ENCODE data around the gene WDR72. TPM values are rescaled to one million over a fixed set of nuclear protein-coding genes. Genes with fewer than 3 reads are reported as not detected.
A peak's percentile ranks its signal among the peaks of the same experiment; 100 is the strongest.
"Not testable (repeated sequence)": the region's sequence is repeated elsewhere in the genome, so short reads cannot be mapped to it uniquely, and the experiment has no call there.

The WDR72 gene
- total RNA-seq, 6 donors from 2014 or later = 0.30 to 7.0 (median 2.5) TPM

- H3K4me3 ChIP-seq = no peak overlapping the region
- H3K9me3 ChIP-seq = no peaks in the 10 kb centered on the region
- no peak overlapping the region for H3K27ac ChIP-seq
- no peaks in the 10 kb centered on the region for H3K36me3 ChIP-seq
- 47 to 50% methylated on average over 1 of the region's 1 CpG for WGBS, 2 donors
- DNase-seq (no peak), ATAC-seq (ENCODE audit: low FRiP score in 2 of 2) (no peak)
- H3K4me1 ChIP-seq = no peaks in the 10 kb centered on the region
- TF ChIP-seq POLR2A (IDR thresholded peaks at IDR 0.05) = no peak
- no peak for TF ChIP-seq POLR2AphosphoS5 (IDR thresholded peaks at IDR 0.05)
- TF ChIP-seq CTCF (IDR thresholded peaks at IDR 0.05) = no peak
- TF ChIP-seq EP300 (IDR thresholded peaks at IDR 0.05) = no peak
- H3K27me3 ChIP-seq = no peaks in the 10 kb centered on the region
Measured at GRCh38 chr15:53694476-53694874, 65.0 kb downstream of the WDR72 start.

GRCh38 chr15:53693729-53694475 lies 65.6 kb downstream of the WDR72 start:
- no peaks in the 10 kb centered on the region for H3K4me1 ChIP-seq
- no peak overlapping the region for H3K27ac ChIP-seq
- DNase-seq (peak in 1 of 2 donors; percentile 65), ATAC-seq (ENCODE audit: low FRiP score in 2 of 2) (peak; percentile 34 to 67)
- WGBS, 2 donors = 23 to 24% methylated on average over 7 of the region's 7 CpGs
- H3K9me3 ChIP-seq = no peaks in the 10 kb centered on the region
- no peak for TF ChIP-seq POLR2AphosphoS5 (IDR thresholded peaks at IDR 0.05)
- no peak for TF ChIP-seq CTCF (IDR thresholded peaks at IDR 0.05)
- TF ChIP-seq POLR2A (IDR thresholded peaks at IDR 0.05) = no peak
- no peak for TF ChIP-seq EP300 (IDR thresholded peaks at IDR 0.05)
- no peaks in the 10 kb centered on the region for H3K36me3 ChIP-seq
- H3K27me3 ChIP-seq = no peaks in the 10 kb centered on the region
- H3K4me3 ChIP-seq = no peak overlapping the region

GRCh38 chr15:53684162-53684561 lies 75.3 kb downstream of the WDR72 start:
- DNase-seq = peak in 1 of 2 donors; percentile 36
- 87 to 90% methylated on average over 23 of the region's 23 CpGs for WGBS, 2 donors
- H3K27ac ChIP-seq; H3K4me3 ChIP-seq; H3K4me1 ChIP-seq; ATAC-seq (ENCODE audit: low FRiP score in 2 of 2); H3K9me3 ChIP-seq; H3K36me3 ChIP-seq; H3K27me3 ChIP-seq: not testable (repeated sequence)

- WGBS, 2 donors = 64 to 73% methylated on average over 5 of the region's 5 CpGs
- Histone ChIP-seq H3K36me3 (no peaks in the 10 kb centered on the region), H3K27me3 (no peaks in the 10 kb centered on the region), H3K9me3 (no peaks in the 10 kb centered on the region), H3K4me1 (no peaks in the 10 kb centered on the region), H3K27ac (no peak overlapping the region), H3K4me3 (no peak overlapping the region)
- no peak for DNase-seq
- no peak for ATAC-seq (ENCODE audit: low FRiP score in 2 of 2)
- TF ChIP-seq CTCF (IDR thresholded peaks at IDR 0.05) (no peak), POLR2AphosphoS5 (IDR thresholded peaks at IDR 0.05) (no peak), POLR2A (IDR thresholded peaks at IDR 0.05) (no peak), EP300 (IDR thresholded peaks at IDR 0.05) (no peak)
Measured at GRCh38 chr15:53681056-53681455, 78.4 kb downstream of the WDR72 start.

- Histone ChIP-seq H3K4me1 (no peaks in the 10 kb centered on the region), H3K9me3 (no peaks in the 10 kb centered on the region), H3K4me3 (no peak overlapping the region), H3K27me3 (no peaks in the 10 kb centered on the region), H3K36me3 (no peaks in the 10 kb centered on the region), H3K27ac (no peak overlapping the region)
- DNase-seq (no peak), ATAC-seq (ENCODE audit: low FRiP score in 2 of 2) (no peak)
- TF ChIP-seq POLR2AphosphoS5 (IDR thresholded peaks at IDR 0.05) (no peak), CTCF (IDR thresholded peaks at IDR 0.05) (no peak), POLR2A (IDR thresholded peaks at IDR 0.05) (no peak), EP300 (IDR thresholded peaks at IDR 0.05) (no peak)
Measured at GRCh38 chr15:53675832-53676231, 83.6 kb downstream of the WDR72 start.
